ENCODE results near the gene LRP6.

The LRP6 gene

DNA sequence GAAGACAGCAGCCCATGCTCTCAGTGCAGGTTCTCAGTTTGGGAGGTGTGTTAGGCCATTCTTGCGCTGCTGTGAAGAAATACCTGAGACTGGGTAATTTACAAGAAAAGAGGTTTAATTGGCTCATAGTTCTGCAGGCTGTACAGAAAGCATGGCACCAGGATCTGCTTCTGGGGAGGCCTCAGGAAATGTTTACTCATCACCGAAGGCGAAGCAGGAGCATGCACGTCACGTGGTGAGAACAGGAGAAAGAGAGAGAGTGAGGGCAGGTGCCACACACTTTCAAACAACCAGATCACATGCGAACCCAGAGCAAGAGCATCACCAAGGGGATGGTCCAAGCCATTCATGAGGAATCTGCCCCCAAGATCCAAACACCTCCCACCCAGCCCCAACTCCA lies 9.0 kb upstream of the LRP6 start:
- H3K27ac ChIP-seq: no peak overlapping the region
- TF ChIP-seq, protein P1, sequence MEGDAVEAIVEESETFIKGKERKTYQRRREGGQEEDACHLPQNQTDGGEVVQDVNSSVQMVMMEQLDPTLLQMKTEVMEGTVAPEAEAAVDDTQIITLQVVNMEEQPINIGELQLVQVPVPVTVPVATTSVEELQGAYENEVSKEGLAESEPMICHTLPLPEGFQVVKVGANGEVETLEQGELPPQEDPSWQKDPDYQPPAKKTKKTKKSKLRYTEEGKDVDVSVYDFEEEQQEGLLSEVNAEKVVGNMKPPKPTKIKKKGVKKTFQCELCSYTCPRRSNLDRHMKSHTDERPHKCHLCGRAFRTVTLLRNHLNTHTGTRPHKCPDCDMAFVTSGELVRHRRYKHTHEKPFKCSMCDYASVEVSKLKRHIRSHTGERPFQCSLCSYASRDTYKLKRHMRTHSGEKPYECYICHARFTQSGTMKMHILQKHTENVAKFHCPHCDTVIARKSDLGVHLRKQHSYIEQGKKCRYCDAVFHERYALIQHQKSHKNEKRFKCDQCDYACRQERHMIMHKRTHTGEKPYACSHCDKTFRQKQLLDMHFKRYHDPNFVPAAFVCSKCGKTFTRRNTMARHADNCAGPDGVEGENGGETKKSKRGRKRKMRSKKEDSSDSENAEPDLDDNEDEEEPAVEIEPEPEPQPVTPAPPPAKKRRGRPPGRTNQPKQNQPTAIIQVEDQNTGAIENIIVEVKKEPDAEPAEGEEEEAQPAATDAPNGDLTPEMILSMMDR (IDR thresholded peaks at IDR 0.05): no peak
- no peak for TF ChIP-seq ZFX (IDR thresholded peaks at IDR 0.05; ENCODE audit: borderline replicate concordance)

DNA sequence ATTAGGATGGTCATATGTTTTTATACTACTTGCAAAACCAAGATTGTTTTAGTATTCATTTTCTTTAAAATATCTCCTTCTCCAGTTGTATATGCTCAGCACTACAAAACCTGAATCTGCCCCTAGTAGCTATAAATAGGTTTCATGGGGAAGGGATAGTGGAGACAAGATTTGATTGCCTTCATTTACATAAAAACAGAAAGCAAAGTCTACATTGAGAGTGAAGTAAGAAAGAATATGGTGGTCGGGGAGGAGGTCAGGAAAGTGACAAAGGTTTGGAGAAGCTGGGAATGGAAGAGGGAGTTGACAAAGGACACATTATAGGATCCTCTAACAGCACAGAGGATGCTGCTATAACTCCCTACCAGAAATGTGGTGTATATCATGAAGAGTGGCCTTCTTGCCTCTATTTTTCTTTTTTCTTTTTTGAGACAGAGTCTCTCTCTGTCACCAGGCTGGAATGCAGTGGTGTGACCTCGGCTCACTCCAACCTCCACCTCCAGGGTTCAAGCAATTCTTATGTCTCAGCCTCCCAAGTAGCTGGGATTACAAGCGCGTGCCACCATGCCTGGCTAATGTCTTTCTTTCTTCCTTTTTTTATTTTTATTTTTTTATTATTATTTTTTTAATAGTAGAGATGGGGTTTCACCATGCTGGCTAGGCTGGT lies 6.6 kb upstream of the LRP6 start:
- no peak overlapping the region for H3K27ac ChIP-seq
- no peak for TF ChIP-seq ZFX (IDR thresholded peaks at IDR 0.05; ENCODE audit: borderline replicate concordance)
- TF ChIP-seq, protein P1 (IDR thresholded peaks at IDR 0.05): no peak

DNA sequence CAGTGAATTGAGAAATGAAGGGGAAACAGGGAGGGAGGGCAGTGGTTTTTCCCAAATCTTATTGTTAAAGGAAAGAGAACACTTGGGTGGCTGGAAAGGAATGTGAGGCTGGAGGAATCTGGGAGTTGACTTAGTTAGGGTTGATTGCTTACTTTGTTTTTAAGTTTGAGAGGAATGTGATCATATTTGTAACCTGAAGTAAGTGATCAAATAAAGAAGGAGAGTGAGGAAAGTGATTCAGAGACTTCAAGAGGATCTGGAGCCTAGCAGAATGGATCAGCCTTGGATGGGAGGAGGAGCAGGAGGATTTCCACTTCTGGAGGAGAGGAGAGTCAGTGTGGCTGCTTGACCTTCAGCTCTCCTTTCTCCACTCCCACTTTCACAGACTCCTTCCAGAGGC lies 6.0 kb upstream of the LRP6 start:
- H3K27ac ChIP-seq: no peak overlapping the region
- TF ChIP-seq, protein P1 (IDR thresholded peaks at IDR 0.05): no peak
- TF ChIP-seq ZFX (IDR thresholded peaks at IDR 0.05; ENCODE audit: borderline replicate concordance): no peak

- H3K27ac ChIP-seq: no peak overlapping the region
- no peak for TF ChIP-seq ZFX (IDR thresholded peaks at IDR 0.05; ENCODE audit: borderline replicate concordance)
- TF ChIP-seq, protein P1 (IDR thresholded peaks at IDR 0.05): no peak
Observed at GRCh38 chr12:12270226-12270625, 3.4 kb upstream of the LRP6 start.

GRCh38 chr12:12267742-12268200 lies 927 bp upstream of the LRP6 start:
- peak overlapping the region; percentile 83 for H3K27ac ChIP-seq
- no peak for TF ChIP-seq ZFX (IDR thresholded peaks at IDR 0.05; ENCODE audit: borderline replicate concordance)
- TF ChIP-seq, protein P1 (IDR thresholded peaks at IDR 0.05): no peak

DNA sequence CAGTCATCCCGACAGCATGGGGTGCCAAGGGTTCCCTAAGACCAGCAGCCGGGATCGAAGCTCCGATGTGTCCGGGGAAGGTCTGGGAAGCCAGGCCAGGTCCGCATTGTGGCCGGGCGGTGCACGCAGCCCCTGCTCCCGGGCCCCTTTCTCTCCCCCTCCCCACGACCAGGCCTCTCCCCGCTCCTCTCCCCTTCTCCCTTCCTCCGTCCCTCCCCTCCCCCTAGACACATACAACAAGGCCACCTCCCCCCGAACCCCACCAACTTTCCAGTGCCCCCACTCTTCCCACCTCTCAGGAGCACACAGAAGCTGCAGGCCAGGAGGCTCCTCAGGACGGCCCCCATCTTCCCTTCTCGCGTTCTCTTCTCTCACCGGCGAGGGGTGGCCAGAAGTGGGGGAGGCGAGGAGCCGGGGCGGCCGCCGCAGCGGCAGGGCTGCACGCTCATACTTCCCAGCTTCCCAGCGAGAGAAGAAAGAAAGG lies 413 bp downstream of the LRP6 start:
- peak overlapping the region; percentile 83 for H3K27ac ChIP-seq
- TF ChIP-seq, protein P1 (IDR thresholded peaks at IDR 0.05): no peak
- TF ChIP-seq ZFX (IDR thresholded peaks at IDR 0.05; ENCODE audit: borderline replicate concordance): no peak

- no peak overlapping the region for H3K27ac ChIP-seq
- no peak for TF ChIP-seq ZFX (IDR thresholded peaks at IDR 0.05; ENCODE audit: borderline replicate concordance)
- TF ChIP-seq, protein P1 (IDR thresholded peaks at IDR 0.05): no peak
Observed at GRCh38 chr12:12265571-12266388, 1.1 kb downstream of the LRP6 start.
